ENCODE measurements around the gene PCK2.

PCK2 gene

GRCh38 chr14:24053548-24054323, 40.4 kb upstream of the PCK2 start:
- in situ Hi-C loops (cut with MboI; ENCODE audit: low sequenced_read_pairs, unreplicated experiment), result no loop called here
- TF ChIP-seq CTCF (IDR thresholded peaks at IDR 0.05; ENCODE audit: borderline replicate concordance, control extremely low read depth, extremely low read depth, insufficient read depth, missing control alignments), result no peak
- DNase-seq (ENCODE audit: low spot score), result peak; percentile 17

GRCh38 chr14:24054324-24054641, 39.8 kb upstream of the PCK2 start:
- DNase-seq (ENCODE audit: low spot score), result no peak
- no peak for TF ChIP-seq CTCF (IDR thresholded peaks at IDR 0.05; ENCODE audit: borderline replicate concordance, control extremely low read depth, extremely low read depth, insufficient read depth, missing control alignments)
- in situ Hi-C loops (cut with MboI; ENCODE audit: low sequenced_read_pairs, unreplicated experiment), result no loop called here

- TF ChIP-seq CTCF (IDR thresholded peaks at IDR 0.05; ENCODE audit: borderline replicate concordance, control extremely low read depth, extremely low read depth, insufficient read depth, missing control alignments), result no peak
- DNase-seq (ENCODE audit: low spot score), result no peak
- in situ Hi-C loops (cut with MboI; ENCODE audit: low sequenced_read_pairs, unreplicated experiment), result no loop called here
Measured at GRCh38 chr14:24054646-24055045, 39.5 kb upstream of the PCK2 start.

GRCh38 chr14:24055971-24056799, 37.9 kb upstream of the PCK2 start:
- no peak for DNase-seq (ENCODE audit: low spot score)
- TF ChIP-seq CTCF (IDR thresholded peaks at IDR 0.05; ENCODE audit: borderline replicate concordance, control extremely low read depth, extremely low read depth, insufficient read depth, missing control alignments), result no peak
- in situ Hi-C loops (cut with MboI; ENCODE audit: low sequenced_read_pairs, unreplicated experiment), result no loop called here

- no peak for DNase-seq (ENCODE audit: low spot score)
- in situ Hi-C loops (cut with MboI; ENCODE audit: low sequenced_read_pairs, unreplicated experiment), result no loop called here
- TF ChIP-seq CTCF (IDR thresholded peaks at IDR 0.05; ENCODE audit: borderline replicate concordance, control extremely low read depth, extremely low read depth, insufficient read depth, missing control alignments), result no peak
Measured at GRCh38 chr14:24056800-24057184, 37.3 kb upstream of the PCK2 start.

GRCh38 chr14:24057271-24057670, 36.8 kb upstream of the PCK2 start:
- in situ Hi-C loops (cut with MboI; ENCODE audit: low sequenced_read_pairs, unreplicated experiment), result no loop called here
- DNase-seq (ENCODE audit: low spot score), result no peak
- TF ChIP-seq CTCF (IDR thresholded peaks at IDR 0.05; ENCODE audit: borderline replicate concordance, control extremely low read depth, extremely low read depth, insufficient read depth, missing control alignments), result no peak
